GM19438 (cell line): ENCODE data around the gene SMIM14.
"Not testable (repeated sequence)": the region's sequence is repeated elsewhere in the genome, so short reads cannot be mapped to it uniquely, and the experiment has no call there.

Experiments used
- ATAC-seq: cut with Tn5 transposase; IDR thresholded peaks from one replicate; pipeline ENCODE4 v1.9.1; 2021; ENCODE audit warnings: low read depth; ENCODE audit not compliant: unreplicated experiment

The SMIM14 gene

GRCh38 chr4:39648827-39649558 is 10.3 kb upstream of the SMIM14 start:
- ATAC-seq = no peak

DNA sequence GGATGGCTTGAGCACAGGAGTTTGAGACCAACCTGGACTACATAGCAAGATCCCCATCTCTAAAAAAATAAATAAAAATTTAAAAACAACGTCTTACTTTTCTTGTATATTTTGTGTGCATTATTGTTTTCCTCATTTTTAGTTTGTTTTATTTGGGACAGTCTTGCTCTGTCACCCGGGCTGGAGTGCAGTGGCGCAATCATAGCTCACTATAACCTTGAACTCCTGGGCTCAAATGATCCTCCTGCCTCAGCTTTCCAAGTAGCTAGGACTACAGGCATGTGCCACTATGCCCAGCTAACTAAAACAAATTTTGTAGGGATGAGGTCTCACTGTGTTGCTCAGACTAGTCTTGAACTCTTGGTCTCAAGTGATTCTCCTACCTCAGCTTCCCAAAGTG is 9.5 kb upstream of the SMIM14 start:
- ATAC-seq = no peak

- no peak for ATAC-seq
Observed at GRCh38 chr4:39642885-39643552, 4.4 kb upstream of the SMIM14 start.

GRCh38 chr4:39641451-39641850 is 2.8 kb upstream of the SMIM14 start:
- no peak for ATAC-seq

- peak; percentile 2 for ATAC-seq
Observed at GRCh38 chr4:39637586-39638353, 895 bp downstream of the SMIM14 start.

- no peak for ATAC-seq
Observed at GRCh38 chr4:39637221-39637585, 1.5 kb downstream of the SMIM14 start.

- no peak for ATAC-seq
Observed at GRCh38 chr4:39636531-39637184, 2.0 kb downstream of the SMIM14 start.

GRCh38 chr4:39635023-39635422 is 3.6 kb downstream of the SMIM14 start:
- no peak for ATAC-seq

GRCh38 chr4:39631700-39632079 is 7.0 kb downstream of the SMIM14 start:
- peak; percentile 53 for ATAC-seq

GRCh38 chr4:39627413-39627812 is 11.3 kb downstream of the SMIM14 start:
- ATAC-seq = no peak

- ATAC-seq = no peak
Observed at GRCh38 chr4:39626913-39627312, 11.8 kb downstream of the SMIM14 start.

- peak; percentile 52 for ATAC-seq
Observed at GRCh38 chr4:39626261-39626660, 12.4 kb downstream of the SMIM14 start.

- ATAC-seq = no peak
Observed at GRCh38 chr4:39621582-39621981, 17.1 kb downstream of the SMIM14 start.

GRCh38 chr4:39620551-39621313 is 17.9 kb downstream of the SMIM14 start:
- ATAC-seq = no peak

DNA sequence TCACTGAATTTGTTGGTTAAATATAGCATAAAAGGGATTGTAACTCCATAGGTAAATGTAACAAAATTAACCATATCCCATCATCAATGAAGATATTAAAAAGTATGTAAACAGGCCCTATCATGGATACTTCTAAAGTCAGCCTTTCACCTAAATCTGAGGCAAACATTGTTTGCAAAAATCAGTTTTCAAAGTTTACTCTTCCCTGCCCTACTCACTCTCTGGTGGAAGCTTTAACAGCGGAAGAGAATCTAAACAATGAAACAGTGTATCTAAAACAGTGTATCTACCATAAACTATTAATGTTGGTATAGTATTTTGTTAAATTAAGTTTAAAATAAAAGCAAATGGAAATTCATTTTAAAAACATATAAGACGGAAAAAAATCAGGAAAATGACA is 21.1 kb downstream of the SMIM14 start:
- no peak for ATAC-seq

DNA sequence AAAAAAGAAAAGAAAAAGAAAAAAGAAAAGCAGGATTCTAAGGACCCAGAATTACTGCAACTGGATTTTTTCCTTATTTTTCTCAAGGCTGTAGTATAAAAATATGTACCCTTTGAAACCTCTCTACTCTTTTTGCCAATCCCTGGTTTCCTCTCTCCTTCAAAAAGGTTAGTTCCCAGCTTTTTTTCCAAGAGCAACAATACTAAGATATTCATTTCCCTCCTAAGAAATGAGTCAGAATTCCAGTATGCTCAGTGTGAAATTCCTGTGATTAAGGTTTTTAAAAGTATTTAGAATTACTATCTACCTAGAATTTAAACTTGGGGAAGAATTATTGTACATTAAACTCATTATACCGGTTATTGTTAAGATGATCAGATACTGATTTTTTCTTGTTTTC is 22.0 kb downstream of the SMIM14 start:
- no peak for ATAC-seq

DNA sequence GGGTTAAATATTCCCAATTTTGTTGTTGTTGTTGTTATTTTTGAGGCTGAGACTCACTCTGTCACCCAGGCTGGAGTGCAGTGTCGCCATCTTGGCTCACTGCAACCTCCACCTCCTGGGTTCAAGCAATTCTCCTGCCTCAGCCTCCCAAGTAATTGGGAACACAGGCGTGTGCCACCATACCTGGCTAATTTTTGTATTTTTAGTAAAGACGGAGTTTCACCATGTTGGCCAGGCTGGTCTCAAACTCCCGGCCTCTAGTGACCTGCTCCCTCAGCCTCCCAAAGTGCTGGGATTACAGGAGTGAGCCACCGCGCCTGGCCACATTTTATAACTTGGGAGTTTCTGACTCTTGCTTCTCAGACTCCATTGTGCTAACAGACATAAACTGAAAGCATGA is 22.6 kb downstream of the SMIM14 start:
- ATAC-seq = not testable (repeated sequence)

GRCh38 chr4:39614487-39615162 is 24.0 kb downstream of the SMIM14 start:
- no peak for ATAC-seq

DNA sequence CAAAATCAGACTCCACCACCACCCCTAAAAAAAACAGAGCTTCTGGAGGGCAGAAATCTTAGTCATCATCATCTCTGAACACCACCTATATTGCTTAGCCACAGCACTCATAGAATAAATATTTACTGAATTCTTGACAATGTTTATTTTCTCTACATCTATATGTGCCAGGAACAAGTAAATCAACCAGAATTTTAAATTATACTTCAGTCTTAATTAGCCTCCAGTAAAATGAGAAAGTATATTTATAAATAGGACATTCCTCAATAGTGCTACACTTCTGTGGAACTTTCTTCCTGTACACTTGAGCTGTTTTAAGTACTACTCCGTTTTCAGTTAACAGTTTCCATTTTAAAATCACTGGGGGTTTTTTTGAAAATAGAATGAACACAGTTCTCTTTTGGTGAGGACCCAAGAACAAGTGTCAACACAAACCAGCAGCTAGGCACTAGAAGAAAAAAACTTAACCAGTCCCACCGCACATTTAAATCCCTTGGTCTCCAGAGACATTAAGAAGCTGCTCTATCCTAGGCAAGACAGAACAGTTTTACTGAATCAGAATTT is 25.5 kb downstream of the SMIM14 start:
- no peak for ATAC-seq
